SU-DHL-6 (cell line): ENCODE results near the gene MLEC.

ENCODE experiments used
- H2AFZ ChIP-seq: fragments of 200-600 bp; sonication (generic); 2 replicates; pipeline ENCODE4 v1.6.1; 2014; ENCODE audit warnings: low read depth, mild to moderate bottlenecking, moderate library complexity, mixed read lengths, antibody characterized with exemption, low read length; ENCODE audit not compliant: severe bottlenecking
- H3F3A ChIP-seq: fragments of 200-600 bp; shearing (Covaris generic); 2 replicates; pipeline ENCODE4 v1.6.0; 2016; ENCODE audit warnings: antibody characterized with exemption, mild to moderate bottlenecking; ENCODE audit not compliant: insufficient read depth
- H3K27ac ChIP-seq: fragments of 200-600 bp; sonication (generic); 2 replicates; pipeline ENCODE4 v1.5.1; 2016; ENCODE audit warnings: low read depth, mild to moderate bottlenecking, low read length, moderate library complexity, mixed read lengths
- H3K27me3 ChIP-seq: fragments of 200-600 bp; sonication (generic), shearing (Covaris generic); 2 replicates; pipeline ENCODE4 v1.6.0; 2014; ENCODE audit warnings: mild to moderate bottlenecking, low read length
- H3K36me3 ChIP-seq: fragments of 200-600 bp; sonication (generic); 2 replicates; pipeline ENCODE4 v1.6.1; 2014; ENCODE audit warnings: mild to moderate bottlenecking, low read length, mixed read lengths
- H3K4me2 ChIP-seq: fragments of 300-600, 200-600 bp; shearing (Covaris generic), sonication (generic); 2 replicates; pipeline ENCODE4 v1.6.0; 2014; ENCODE audit warnings: low read length, low read depth, mild to moderate bottlenecking; ENCODE audit not compliant: poor library complexity, severe bottlenecking
- H3K4me3 ChIP-seq: fragments of 200-600 bp; sonication (generic); 2 replicates; pipeline ENCODE4 v1.5.1; 2014; ENCODE audit warnings: antibody characterized with exemption, low read length, mild to moderate bottlenecking, mixed read lengths; ENCODE audit not compliant: insufficient read depth, poor library complexity, severe bottlenecking
- H3K79me2 ChIP-seq: fragments of 200-600 bp; sonication (generic); 2 replicates; pipeline ENCODE4 v1.6.1; 2014; ENCODE audit warnings: mild to moderate bottlenecking, low read length, moderate library complexity; ENCODE audit not compliant: insufficient read depth
- H3K9ac ChIP-seq: fragments of 200-600 bp; sonication (generic); 2 replicates; pipeline ENCODE4 v1.7.0; 2014; ENCODE audit warnings: mild to moderate bottlenecking, low read length
- H3K9me2 ChIP-seq: fragments of 200-600 bp; sonication (generic); replicated peaks from 2 replicates; pipeline ENCODE4 v1.6.1; 2014; ENCODE audit warnings: low read length; ENCODE audit not compliant: insufficient read depth
- H3K9me3 ChIP-seq: fragments of 200-600 bp; sonication (generic); 2 replicates; pipeline ENCODE4 v1.6.1; 2014; ENCODE audit warnings: low read length, mixed read lengths; ENCODE audit not compliant: insufficient read depth
- H4K20me1 ChIP-seq: fragments of 200-600 bp; sonication (generic); 2 replicates; pipeline ENCODE4 v1.6.1; 2014; ENCODE audit warnings: low read depth, mild to moderate bottlenecking, antibody characterized with exemption, low read length, moderate library complexity, mixed read lengths
- CTCF ChIP-seq: fragments of 200-600 bp; sonication (generic); IDR thresholded peaks from one replicate; pipeline ENCODE4 v1.5.1; 2017; ENCODE audit warnings: antibody characterized with exemption, mild to moderate bottlenecking, low read length, moderate library complexity; ENCODE audit not compliant: insufficient read depth, poor library complexity, severe bottlenecking
- EZH2phosphoT487 ChIP-seq: fragments of 200-600 bp; sonication (generic), shearing (Covaris generic); conservative IDR thresholded peaks from 2 replicates; pipeline ENCODE4 v1.6.1; 2018; ENCODE audit warnings: mild to moderate bottlenecking, antibody characterized with exemption, low read length, moderate library complexity, mixed read lengths

The MLEC gene

DNA sequence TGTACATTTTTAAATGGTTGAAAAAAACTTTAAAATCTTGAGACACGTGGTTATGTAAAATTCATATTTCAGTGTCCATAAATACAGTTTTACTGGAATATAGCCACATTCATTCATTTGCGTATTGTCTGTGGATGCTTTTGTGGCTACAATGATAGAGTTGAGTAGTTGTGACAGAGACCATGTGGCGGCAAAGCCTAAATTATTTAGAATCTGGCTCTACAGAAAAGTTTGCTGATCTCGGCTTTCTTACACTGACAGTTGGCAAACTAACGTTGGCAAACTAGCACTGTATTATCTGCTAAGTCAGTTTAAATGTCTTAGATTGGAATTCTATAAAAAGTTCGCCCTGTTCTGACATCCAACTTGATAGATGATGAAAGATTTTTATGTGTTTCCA, 25.7 kb downstream of the MLEC start:
- no peaks in the 10 kb centered on the region for H3K9me3 ChIP-seq
- no peak overlapping the region for H3K27ac ChIP-seq
- H4K20me1 ChIP-seq = no peaks in the 10 kb centered on the region
- peaks cover 16% of the 10 kb centered on the region; the same call in 1 of the 2 replicates for H3F3A ChIP-seq
- no peaks in the 10 kb centered on the region for H3K36me3 ChIP-seq
- no peaks in the 10 kb centered on the region for H3K79me2 ChIP-seq
- H2AFZ ChIP-seq = no peak overlapping the region
- no peak overlapping the region for H3K4me2 ChIP-seq
- no peak overlapping the region for H3K9ac ChIP-seq
- H3K4me3 ChIP-seq = no peak overlapping the region
- no peaks in the 10 kb centered on the region for H3K9me2 ChIP-seq
- H3K27me3 ChIP-seq = no peaks in the 10 kb centered on the region
- no peak for TF ChIP-seq CTCF
- no peak for TF ChIP-seq EZH2phosphoT487

- H3K36me3 ChIP-seq = no peaks in the 10 kb centered on the region
These were observed 27.0 kb downstream of the MLEC start for GRCh38 chr12:120713861-120714482.

GRCh38 chr12:120718055-120718454, 31.1 kb downstream of the MLEC start:
- Histone ChIP-seq H3K79me2 (no peaks in the 10 kb centered on the region), H3K36me3 (no peaks in the 10 kb centered on the region), H3K4me3 (no peak overlapping the region), H4K20me1 (no peaks in the 10 kb centered on the region), H2AFZ (no peak overlapping the region), H3K27me3 (no peaks in the 10 kb centered on the region), H3K27ac (no peak overlapping the region), H3K4me2 (no peak overlapping the region), H3K9me2 (no peaks in the 10 kb centered on the region), H3K9me3 (no peaks in the 10 kb centered on the region), H3F3A (0 out of 2 replicates have a peak, but pooled peaks cover under 1% of the 10 kb centered on the region), H3K9ac (no peak overlapping the region)
- no peak for TF ChIP-seq CTCF
- TF ChIP-seq EZH2phosphoT487 = no peak

More at GRCh38 chr12:120713861-120714482, 27.0 kb downstream of the MLEC start:
- no peak overlapping the region for H3K27ac ChIP-seq
- no peaks in the 10 kb centered on the region for H3K27me3 ChIP-seq
- H3K79me2 ChIP-seq = no peaks in the 10 kb centered on the region
- no peak overlapping the region for H3K4me2 ChIP-seq
- H3K9me3 ChIP-seq = no peaks in the 10 kb centered on the region
- no peak overlapping the region for H2AFZ ChIP-seq
- no peak overlapping the region for H3K9ac ChIP-seq
- no peaks in the 10 kb centered on the region for H3K9me2 ChIP-seq
- H4K20me1 ChIP-seq = no peaks in the 10 kb centered on the region
- TF ChIP-seq CTCF (peak; percentile 58), EZH2phosphoT487 (no peak)
- H3F3A ChIP-seq = peaks cover 12% of the 10 kb centered on the region; the same call in 1 of the 2 replicates
- no peak overlapping the region for H3K4me3 ChIP-seq
